Eye (tissue), 1 donor: ENCODE results near the gene MRPL51.
A peak's percentile ranks its signal among the peaks of the same experiment; 100 is the strongest.

Source experiments
- DNase-seq: peaks from one replicate; pipeline ENCODE4 v3.0.0-alpha.2; 2015

The MRPL51 gene

DNA sequence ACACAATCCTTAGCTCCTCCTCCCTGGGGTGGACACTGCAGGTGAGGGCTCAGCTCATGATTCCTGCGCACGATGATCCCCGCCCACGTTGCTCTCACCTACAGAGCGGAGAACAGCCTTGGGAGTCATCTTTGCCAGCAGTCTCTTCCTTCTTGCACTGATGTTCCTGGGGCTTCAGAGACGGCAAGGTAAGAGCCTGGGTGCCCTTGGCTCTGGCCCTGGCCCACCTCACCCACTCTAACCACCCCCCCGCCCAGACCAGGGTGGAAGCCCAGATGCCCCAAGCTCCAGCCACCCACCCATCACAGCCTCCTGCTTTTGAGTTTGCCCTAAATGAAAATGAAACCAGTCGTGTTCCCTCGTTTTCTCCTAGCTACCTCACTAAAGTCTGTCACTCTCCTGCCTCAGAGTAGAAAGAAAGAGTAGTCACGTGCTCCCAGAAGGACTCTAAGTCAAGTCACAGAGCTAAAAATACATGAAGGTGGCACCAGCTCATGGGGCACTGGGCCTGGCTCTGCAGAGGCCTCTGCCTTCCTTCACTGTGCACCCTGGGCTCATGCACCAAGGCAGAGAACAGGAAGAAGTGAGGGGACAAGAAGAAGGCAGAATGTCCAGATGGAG is 32.2 kb downstream of the MRPL51 start:
- DNase-seq: no peak

DNA sequence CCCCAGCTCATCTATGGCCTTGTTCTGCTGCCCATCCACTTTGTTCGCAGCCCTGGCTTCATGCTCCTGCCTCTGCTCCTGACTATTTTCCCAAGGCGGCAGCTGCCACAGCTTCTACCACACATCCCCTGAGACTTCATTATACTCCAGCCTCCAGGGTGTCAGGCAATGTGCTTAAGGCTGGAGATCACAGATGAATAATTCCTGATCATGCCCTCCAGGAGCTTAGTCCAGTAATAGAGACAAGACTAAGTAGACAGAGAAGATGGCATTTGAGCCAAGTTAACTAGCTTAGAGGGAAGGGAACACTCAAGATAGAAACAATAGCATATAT is 34.1 kb downstream of the MRPL51 start:
- no peak for DNase-seq

DNA sequence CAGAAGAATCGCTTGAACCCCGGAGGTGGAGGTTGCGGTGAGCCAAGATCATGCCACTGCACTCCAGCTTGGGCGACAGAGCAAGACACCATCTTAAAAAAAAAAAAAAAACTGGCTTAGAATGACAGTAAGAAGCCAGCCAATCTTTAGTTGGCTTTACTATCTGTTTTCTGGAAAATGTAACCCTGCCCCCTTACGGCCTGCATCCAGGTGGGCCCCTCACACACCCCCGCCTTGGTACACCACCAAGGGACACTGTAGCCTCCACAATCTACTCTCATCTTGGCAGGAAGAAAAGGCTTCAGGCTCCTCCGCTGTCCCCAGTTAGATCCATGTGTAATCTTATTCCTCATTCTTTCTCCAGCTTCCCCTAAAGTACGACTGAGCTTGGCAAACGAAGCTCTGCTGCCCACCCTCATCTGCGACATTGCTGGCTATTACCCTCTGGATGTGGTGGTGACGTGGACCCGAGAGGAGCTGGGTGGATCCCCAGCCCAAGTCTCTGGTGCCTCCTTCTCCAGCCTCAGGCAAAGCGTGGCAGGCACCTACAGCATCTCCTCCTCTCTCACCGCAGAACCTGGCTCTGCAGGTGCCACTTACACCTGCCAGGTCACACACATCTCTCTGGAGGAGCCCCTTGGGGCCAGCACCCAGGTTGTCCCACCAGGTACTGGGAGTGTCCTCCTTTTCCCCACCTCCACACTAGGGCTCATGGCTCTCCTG is 34.6 kb downstream of the MRPL51 start:
- no peak for DNase-seq

DNA sequence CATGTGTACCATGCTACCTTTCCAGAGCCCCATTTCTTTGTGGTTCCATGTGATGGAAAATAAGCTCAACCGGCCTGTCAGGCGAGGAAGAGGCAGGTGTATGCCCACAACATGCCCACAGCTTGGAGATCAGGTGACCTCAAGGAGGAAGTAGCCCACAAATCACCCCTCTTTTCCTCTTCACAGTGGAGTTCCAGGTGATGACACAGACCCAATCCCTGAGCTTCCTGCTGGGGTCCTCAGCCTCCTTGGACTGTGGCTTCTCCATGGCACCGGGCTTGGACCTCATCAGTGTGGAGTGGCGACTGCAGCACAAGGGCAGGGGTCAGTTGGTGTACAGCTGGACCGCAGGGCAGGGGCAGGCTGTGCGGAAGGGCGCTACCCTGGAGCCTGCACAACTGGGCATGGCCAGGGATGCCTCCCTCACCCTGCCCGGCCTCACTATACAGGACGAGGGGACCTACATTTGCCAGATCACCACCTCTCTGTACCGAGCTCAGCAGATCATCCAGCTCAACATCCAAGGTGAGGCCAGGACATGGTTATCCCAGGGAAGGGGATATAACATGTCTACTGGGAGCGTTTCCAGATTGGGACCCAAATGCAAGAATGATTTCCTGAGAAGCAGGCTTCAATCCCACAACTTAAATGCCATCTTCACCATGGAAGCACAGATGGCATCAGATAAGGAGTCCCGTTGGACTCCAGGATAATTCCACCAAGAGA is 35.7 kb downstream of the MRPL51 start:
- DNase-seq: no peak

DNA sequence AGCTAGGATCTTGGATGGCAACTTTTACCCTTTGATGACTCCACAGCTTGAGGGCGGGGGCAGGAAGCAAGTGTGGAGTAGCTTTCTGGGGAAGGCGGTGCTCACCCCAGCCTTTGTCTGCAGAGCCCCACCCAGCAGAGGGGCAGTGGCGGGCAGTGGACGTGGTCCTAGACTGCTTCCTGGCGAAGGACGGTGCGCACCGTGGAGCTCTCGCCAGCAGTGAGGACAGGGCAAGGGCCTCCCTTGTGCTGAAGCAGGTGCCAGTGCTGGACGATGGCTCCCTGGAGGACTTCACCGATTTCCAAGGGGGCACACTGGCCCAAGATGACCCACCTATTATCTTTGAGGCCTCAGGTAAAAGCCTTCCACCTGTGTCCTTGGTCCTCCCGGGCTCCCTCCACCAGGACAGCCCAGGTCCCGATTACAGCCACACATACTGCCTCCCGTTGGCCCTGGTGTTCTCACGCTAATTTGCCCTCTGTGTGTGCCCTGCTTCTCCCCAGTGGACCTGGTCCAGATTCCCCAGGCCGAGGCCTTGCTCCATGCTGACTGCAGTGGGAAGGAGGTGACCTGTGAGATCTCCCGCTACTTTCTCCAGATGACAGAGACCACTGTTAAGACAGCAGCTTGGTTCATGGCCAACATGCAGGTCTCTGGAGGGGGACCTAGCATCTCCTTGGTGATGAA is 40.0 kb downstream of the MRPL51 start:
- no peak for DNase-seq

DNA sequence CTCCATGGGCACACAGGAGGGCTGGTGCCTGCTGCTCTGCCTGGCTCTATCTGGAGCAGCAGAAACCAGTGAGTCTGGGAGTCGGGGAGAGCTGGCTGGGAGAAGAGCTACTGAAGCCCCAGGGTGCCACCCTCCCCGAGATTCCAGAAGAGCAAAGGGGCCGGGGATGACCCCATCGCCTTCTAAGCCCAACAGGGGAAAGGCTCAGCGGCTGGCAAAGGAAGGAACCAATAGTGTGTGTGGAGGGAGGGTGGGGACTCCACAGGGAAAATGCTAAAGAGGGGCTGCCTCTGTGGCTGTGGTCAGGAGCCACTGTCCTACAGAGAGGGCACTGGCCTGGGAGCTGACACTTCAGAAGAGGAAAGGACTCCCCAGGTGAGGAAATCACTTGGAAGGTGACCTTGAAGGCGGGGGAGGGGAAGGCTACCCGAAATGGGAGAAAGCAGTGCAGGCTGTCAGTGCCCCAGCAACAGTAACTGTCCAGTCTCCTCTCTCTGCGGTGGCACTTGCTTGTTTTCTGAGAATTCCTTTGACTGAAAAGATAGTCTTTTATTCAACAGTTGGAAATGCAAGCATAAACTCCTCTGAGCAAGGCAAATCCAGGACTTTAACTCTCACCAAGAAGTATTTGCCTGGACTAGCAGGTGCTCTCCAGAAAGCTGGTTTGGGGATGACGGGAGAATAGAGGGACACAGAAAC is 40.7 kb downstream of the MRPL51 start:
- DNase-seq: peak; percentile 49

DNA sequence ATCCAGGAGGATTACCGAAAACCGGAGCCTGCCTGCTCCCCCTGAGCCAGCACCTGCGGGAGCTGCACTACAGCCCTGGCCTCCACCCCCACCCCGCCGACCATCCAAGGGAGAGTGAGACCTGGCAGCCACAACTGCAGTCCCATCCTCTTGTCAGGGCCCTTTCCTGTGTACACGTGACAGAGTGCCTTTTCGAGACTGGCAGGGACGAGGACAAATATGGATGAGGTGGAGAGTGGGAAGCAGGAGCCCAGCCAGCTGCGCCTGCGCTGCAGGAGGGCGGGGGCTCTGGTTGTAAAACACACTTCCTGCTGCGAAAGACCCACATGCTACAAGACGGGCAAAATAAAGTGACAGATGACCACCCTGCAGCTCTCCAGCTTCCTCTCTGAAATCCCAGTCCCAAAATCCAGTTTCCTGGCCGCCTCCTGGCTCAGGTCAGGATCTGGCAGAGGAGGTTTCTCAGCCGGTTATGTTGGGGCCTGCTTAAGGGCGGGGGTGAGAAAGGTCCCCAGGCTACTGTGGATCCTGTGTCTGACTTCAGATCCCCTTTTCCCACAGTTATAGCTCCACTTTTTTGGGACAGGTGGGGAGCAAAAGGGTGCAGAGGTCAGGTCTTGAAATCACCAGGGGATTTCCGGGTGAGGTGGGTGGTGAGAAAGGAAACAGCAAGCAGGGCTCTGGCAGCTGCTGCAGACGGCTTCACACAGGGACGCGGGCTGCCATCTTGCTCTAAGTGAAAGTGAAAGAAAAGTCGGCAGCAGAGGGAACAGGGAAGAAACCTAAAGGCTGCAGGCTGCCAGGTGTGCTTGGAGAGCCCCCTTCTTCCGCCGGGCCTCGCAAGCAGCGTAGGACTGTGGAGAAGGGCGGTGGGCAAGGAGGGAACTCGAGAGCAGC is 41.5 kb downstream of the MRPL51 start, which contains the start of gene TAPBPL:
TAPBPL (plus strand) TSS at position 695 of the 897 bp plus-strand sequence. CDS start 207 bp downstream, outside the sequence.
- DNase-seq: peak; percentile 94

DNA sequence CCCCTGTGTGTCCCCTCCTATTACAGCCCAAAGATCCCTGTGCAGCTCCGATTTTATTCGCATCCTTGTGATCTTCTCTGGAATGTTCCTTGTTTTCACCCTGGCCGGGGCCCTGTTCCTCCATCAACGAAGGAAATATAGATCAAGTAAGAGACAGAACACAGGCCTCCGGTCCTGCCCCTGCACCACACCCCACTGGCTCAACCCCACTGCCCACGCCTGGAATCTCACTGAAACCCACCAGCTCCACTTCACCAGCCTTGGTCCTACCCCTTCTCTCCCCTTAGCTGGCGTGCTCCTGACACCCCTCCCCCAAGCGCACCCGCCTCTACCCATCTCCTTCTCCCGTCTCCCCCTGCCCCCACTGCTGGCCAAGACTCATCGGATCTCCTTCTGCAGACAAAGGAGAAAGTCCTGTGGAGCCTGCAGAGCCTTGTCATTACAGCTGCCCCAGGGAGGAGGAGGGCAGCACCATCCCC is 42.2 kb downstream of the MRPL51 start:
- DNase-seq: no peak

DNA sequence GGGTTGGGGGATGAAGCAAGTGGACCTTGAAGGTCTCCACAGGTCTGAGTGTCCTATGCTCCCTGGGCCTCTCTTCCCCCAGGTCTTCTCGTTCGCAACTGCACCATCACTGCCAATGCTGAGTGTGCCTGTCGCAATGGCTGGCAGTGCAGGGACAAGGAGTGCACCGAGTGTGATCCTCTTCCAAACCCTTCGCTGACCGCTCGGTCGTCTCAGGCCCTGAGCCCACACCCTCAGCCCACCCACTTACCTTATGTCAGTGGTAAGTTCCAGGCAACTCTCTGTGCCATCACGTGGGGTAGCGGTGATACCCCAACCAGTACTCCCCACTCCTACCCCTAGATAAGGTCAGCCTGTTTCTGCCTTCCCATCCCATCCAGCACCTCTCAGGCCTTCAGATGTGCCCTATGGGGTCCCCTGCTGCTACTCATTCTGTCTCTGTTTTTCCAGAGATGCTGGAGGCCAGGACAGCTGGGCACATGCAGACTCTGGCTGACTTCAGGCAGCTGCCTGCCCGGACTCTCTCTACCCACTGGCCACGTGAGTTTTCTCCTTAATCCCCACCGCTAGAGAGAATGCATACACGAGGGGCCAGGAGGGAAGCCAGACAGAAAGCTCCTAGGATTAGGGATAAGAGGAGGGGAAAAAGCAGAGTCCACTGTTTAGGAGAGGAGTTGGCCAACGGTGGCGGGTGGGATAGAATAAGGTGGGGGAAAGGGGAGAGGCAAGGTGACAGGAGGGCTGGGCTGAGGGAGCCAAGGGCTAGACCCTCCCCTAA is 42.8 kb downstream of the MRPL51 start:
- DNase-seq: peak; percentile 65

DNA sequence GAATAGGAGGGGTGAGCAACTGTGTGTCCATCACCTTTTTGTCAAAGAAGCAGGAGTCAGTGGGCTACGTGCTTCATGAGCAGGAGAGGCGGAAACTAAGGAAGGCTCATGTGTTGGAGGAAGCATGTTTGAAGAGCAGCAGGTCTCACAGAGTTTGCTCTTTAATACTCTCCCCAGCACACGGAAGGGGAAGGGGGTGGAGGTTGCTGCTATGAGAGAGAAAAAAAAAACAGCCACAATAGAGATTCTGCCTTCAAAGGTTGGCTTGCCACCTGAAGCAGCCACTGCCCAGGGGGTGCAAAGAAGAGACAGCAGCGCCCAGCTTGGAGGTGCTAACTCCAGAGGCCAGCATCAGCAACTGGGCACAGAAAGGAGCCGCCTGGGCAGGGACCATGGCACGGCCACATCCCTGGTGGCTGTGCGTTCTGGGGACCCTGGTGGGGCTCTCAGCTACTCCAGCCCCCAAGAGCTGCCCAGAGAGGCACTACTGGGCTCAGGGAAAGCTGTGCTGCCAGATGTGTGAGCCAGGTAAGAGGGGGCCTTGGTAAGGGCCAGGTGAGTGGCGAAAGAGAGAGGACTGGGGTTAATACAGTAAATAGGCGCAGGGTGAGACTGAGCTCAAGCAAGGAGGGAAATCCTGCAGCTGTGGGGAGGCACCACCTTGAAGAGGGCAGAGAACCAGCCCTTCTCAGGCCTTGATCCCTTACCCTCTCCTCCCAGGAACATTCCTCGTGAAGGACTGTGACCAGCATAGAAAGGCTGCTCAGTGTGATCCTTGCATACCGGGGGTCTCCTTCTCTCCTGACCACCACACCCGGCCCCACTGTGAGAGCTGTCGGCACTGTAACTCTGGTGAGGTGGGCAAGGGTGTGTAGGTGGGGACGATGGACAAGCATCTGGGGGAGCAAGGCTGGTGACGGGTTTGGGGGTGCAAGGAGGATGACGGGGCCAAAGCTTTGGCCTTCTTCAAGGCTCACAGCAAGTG is 48.1 kb downstream of the MRPL51 start, which contains the start of gene CD27:
CD27 (plus strand) TSS at position 252 of the 985 bp plus-strand sequence; CDS start at position 393, 141 bp downstream.
- DNase-seq: no peak

DNA sequence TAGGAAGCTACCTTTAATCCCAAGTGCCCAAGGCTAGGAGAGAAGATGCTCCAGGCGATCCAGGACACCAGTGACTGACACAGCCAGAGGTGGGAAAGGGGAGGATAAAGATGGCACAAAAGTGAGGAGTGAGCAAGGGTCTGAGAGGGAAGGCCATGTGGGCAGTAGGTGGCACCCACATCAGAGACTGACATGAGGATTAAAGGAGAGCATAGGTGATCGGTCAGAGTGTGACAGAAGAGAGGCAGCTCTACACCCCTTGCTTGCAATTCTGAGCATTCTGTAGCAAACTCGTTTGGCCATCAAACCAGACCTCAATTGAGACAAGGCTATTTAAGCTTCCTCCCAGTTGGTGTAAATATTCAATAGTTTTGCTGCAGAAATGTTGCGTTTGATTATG is 49.0 kb downstream of the MRPL51 start:
- DNase-seq: no peak

DNA sequence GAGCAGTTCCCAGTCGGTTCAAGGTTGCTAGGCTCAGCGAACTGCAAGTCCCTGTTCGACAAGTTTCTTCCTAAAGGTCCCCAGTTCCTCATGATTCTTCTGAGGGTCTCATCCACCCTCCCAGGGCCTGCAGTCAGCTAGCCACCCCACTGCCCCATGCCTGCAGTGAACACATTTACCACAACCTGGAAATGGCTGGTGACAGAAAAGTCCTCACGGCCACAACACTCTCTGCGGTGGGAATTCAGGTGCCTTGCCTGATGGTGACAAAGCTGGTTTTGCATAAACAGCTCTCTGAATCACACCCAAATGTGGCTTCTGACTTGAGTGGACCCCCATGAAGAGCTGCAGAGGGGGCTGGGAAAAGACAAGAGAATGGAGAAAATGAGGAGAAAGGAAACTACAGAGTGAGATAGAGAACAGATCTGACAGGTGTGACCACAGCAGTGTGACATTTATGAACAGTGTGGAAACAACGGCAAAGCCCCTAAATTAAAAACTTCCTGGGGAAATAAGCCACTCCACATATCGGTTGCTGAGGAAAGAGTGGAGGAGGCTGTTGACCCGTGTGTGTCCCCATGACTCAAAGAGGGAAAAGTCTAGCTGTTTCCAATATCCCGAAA is 49.6 kb downstream of the MRPL51 start:
- DNase-seq: no peak

DNA sequence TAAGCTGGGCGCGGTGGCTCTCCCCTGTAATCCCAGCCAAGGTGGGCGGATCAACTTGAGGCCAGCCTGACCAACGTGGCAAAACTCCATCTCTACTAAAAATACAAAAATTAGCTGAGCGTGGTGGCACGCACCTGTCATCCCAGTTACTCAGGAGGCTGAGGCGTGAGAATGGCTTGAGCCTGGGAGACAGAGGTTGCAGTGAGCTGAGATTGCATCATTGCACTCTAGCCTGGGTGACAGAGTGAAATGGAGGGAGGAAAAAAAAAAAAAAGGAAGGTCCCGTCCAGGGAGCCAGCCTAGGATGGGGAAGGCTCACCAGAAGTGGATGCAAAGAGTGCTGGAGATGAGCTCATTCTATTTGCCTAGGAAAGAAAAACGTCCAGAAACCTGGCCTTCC is 50.2 kb downstream of the MRPL51 start:
- DNase-seq: no peak
